ENCODE data around the gene TMEM238.
A peak's percentile ranks its signal among the peaks of the same experiment; 100 is the strongest.

The TMEM238 gene

DNA sequence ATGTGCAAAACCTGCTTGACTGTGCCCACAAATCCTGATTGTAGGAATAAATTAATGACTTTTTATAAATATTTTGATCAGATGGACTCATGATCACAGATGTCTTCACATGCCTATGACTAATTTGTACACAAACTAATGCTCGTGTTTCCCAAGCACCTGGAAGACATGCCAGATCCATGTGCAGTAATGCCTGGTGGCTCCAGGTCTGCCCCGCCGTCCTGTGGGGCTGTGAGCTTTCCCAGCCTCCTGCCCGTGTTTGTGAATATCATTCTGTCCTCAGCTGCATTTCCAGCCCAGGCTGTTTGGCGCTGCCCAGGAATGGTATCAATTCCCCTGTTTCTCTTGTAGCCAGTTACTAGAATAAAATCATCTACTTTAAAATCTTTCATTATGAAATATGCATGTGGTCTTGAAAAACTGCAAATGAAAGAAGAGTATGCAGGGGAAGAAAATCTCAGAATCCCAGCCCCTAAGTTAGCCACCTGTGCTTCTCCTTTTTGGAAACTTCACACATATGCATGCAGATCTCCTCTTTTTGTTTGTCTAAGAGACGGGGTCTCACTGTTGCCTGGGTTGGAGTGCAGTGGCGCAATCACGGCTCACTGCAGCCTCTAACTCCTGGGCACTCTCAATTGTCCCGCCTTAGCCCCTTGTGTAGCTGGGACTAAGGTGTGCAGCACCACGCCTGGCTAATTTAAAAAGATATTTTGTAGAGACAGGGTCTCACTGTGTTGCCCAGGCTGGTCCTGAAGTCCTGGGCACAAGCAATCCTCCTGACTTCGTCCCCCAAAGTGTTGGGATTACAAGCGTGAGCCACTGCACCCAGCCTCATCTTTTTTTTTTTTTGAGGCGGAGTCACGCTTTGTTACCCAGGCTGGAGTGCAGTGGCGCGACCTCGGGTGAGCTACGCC is 7.9 kb upstream of the TMEM238 start:
- Histone ChIP-seq H3K79me1 (ENCODE audit: low read length) (no peaks in the 10 kb centered on the region), H3K36me3 (ENCODE audit: control insufficient read depth in 1 of 2, insufficient read depth in 2 of 2, low read length in 2 of 2) (peaks cover 39 to 42% of the 10 kb centered on the region in 2 experiments), H3K9me3 (ENCODE audit: insufficient read depth, low read depth, low read length) (no peaks in the 10 kb centered on the region), H3K23ac (ENCODE audit: low read length) (no peak overlapping the region), H3K4me2 (ENCODE audit: low read length) (no peak overlapping the region), H3K4ac (ENCODE audit: low read depth, low read length) (no peak overlapping the region), H3K4me3 (ENCODE audit: low read depth, low read length) (no peak overlapping the region), H2AK5ac (ENCODE audit: low read length) (no peak overlapping the region), H2BK120ac (ENCODE audit: insufficient read depth, low read length, poor library complexity) (no peak overlapping the region), H4K91ac (ENCODE audit: low read depth, low read length) (no peak overlapping the region), H3K27ac (ENCODE audit: low read depth, low read length) (no peak overlapping the region), H3K79me2 (ENCODE audit: control insufficient read depth, insufficient read depth, low read length, poor library complexity) (peaks cover 12% of the 10 kb centered on the region), H3K14ac (ENCODE audit: low read length) (no peak overlapping the region), H3K4me1 (ENCODE audit: control insufficient read depth in 1 of 2, insufficient read depth in 2 of 2, low read length in 2 of 2) (peaks cover 20 to 27% of the 10 kb centered on the region in 2 experiments), H2BK12ac (ENCODE audit: low read length) (no peak overlapping the region), H3K9ac (ENCODE audit: low read length) (no peak overlapping the region), H2BK5ac (ENCODE audit: low read depth, low read length, poor library complexity) (no peak overlapping the region), H2AFZ (ENCODE audit: insufficient read depth, low read length, poor library complexity) (no peak overlapping the region), H3K27me3 (ENCODE audit: insufficient read depth, low read length) (no peaks in the 10 kb centered on the region), H4K8ac (ENCODE audit: low read depth, low read length) (no peak overlapping the region), H3K18ac (ENCODE audit: low read length) (no peak overlapping the region), H4K12ac (ENCODE audit: low read depth, low read length) (no peak overlapping the region)
- WGBS (ENCODE audit: extremely low coverage, insufficient coverage, insufficient read length): no CpG with 5 or more reads among the region's 18 CpGs
- peak; percentile 28 to 38 for DNase-seq

DNA sequence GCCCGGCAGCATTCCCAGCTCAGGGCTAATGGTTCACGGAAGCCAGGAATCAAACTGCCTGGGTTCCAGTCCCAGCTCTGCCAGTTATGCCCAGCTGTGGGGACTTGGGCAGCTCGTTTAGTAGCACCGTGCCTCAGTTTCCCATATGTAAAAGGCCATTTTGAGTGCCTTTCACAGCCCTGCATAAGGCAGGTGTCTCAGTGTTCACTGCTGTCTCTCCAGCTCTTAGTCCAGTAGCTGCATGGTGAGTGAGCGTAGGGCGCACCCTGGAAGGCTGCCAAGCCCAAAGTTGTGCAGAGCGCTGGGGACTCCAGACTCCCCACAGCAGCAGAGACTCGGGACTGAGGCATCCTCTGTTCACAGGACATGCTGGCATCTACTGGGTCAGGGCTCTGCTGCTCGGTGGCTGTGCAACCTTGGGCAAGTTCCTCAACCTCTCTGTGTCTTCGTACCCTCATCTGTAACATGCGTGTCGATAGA is 7.1 kb upstream of the TMEM238 start:
- Histone ChIP-seq H2AFZ (ENCODE audit: insufficient read depth, low read length, poor library complexity) (no peak overlapping the region), H3K79me2 (ENCODE audit: control insufficient read depth, insufficient read depth, low read length, poor library complexity) (peaks cover 19% of the 10 kb centered on the region), H4K8ac (ENCODE audit: low read depth, low read length) (no peak overlapping the region), H3K27ac (ENCODE audit: low read depth, low read length) (no peak overlapping the region), H3K4me3 (ENCODE audit: low read depth, low read length) (no peak overlapping the region), H3K9me3 (ENCODE audit: insufficient read depth, low read depth, low read length) (no peaks in the 10 kb centered on the region), H4K12ac (ENCODE audit: low read depth, low read length) (no peak overlapping the region), H4K91ac (ENCODE audit: low read depth, low read length) (no peak overlapping the region), H3K9ac (ENCODE audit: low read length) (no peak overlapping the region), H3K4ac (ENCODE audit: low read depth, low read length) (no peak overlapping the region), H3K79me1 (ENCODE audit: low read length) (peaks cover 2% of the 10 kb centered on the region), H3K14ac (ENCODE audit: low read length) (no peak overlapping the region), H2BK120ac (ENCODE audit: insufficient read depth, low read length, poor library complexity) (no peak overlapping the region), H3K23ac (ENCODE audit: low read length) (no peak overlapping the region), H3K18ac (ENCODE audit: low read length) (no peak overlapping the region), H3K4me2 (ENCODE audit: low read length) (no peak overlapping the region), H2BK12ac (ENCODE audit: low read length) (no peak overlapping the region), H3K27me3 (ENCODE audit: insufficient read depth, low read length) (no peaks in the 10 kb centered on the region), H3K36me3 (ENCODE audit: control insufficient read depth in 1 of 2, insufficient read depth in 2 of 2, low read length in 2 of 2) (peaks cover 46 to 47% of the 10 kb centered on the region in 2 experiments), H2BK5ac (ENCODE audit: low read depth, low read length, poor library complexity) (no peak overlapping the region), H2AK5ac (ENCODE audit: low read length) (no peak overlapping the region), H3K4me1 (ENCODE audit: control insufficient read depth in 1 of 2, insufficient read depth in 2 of 2, low read length in 2 of 2) (peaks cover 23 to 30% of the 10 kb centered on the region in 2 experiments)
- no peak for DNase-seq
- no CpG with 5 or more reads among the region's 12 CpGs for WGBS (ENCODE audit: extremely low coverage, insufficient coverage, insufficient read length)

DNA sequence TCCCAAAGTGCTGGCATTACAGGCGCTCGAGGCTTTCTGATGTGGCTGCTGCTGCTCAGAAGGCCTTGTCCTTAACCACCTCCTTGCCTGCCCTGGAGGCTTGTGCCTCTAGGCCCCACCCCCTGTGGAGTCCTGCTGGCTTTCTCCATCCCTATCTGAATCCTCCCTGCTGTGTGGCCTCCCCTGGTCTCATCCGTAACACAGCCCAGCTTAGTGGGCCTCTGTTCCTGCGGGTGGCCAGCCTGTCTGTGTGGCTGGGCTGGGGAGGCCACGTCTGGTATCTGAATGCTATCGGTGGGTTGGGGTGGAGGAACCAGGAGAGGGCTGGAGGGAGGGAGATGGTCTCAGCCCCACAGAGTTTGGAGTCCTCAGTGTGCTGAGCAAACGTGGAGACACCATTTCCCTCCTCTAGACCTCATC is 6.4 kb upstream of the TMEM238 start:
- Histone ChIP-seq H3K4me1 (ENCODE audit: control insufficient read depth in 1 of 2, insufficient read depth in 2 of 2, low read length in 2 of 2) (peaks cover 23 to 30% of the 10 kb centered on the region in 2 experiments), H3K27ac (ENCODE audit: low read depth, low read length) (no peak overlapping the region), H4K12ac (ENCODE audit: low read depth, low read length) (peak overlapping the region; percentile 17), H3K14ac (ENCODE audit: low read length) (no peak overlapping the region), H3K4me2 (ENCODE audit: low read length) (no peak overlapping the region), H2BK5ac (ENCODE audit: low read depth, low read length, poor library complexity) (no peak overlapping the region), H3K4me3 (ENCODE audit: low read depth, low read length) (no peak overlapping the region), H3K79me1 (ENCODE audit: low read length) (peaks cover 7% of the 10 kb centered on the region), H2AK5ac (ENCODE audit: low read length) (no peak overlapping the region), H2AFZ (ENCODE audit: insufficient read depth, low read length, poor library complexity) (no peak overlapping the region), H3K79me2 (ENCODE audit: control insufficient read depth, insufficient read depth, low read length, poor library complexity) (peaks cover 24% of the 10 kb centered on the region), H4K8ac (ENCODE audit: low read depth, low read length) (no peak overlapping the region), H3K9me3 (ENCODE audit: insufficient read depth, low read depth, low read length) (no peaks in the 10 kb centered on the region), H3K9ac (ENCODE audit: low read length) (no peak overlapping the region), H3K36me3 (ENCODE audit: control insufficient read depth in 1 of 2, insufficient read depth in 2 of 2, low read length in 2 of 2) (peaks cover 46 to 47% of the 10 kb centered on the region in 2 experiments), H3K4ac (ENCODE audit: low read depth, low read length) (no peak overlapping the region), H4K91ac (ENCODE audit: low read depth, low read length) (no peak overlapping the region), H2BK12ac (ENCODE audit: low read length) (no peak overlapping the region), H3K18ac (ENCODE audit: low read length) (no peak overlapping the region), H2BK120ac (ENCODE audit: insufficient read depth, low read length, poor library complexity) (no peak overlapping the region), H3K27me3 (ENCODE audit: insufficient read depth, low read length) (no peaks in the 10 kb centered on the region), H3K23ac (ENCODE audit: low read length) (no peak overlapping the region)
- WGBS (ENCODE audit: extremely low coverage, insufficient coverage, insufficient read length): no CpG with 5 or more reads among the region's 7 CpGs
- no peak for DNase-seq

DNA sequence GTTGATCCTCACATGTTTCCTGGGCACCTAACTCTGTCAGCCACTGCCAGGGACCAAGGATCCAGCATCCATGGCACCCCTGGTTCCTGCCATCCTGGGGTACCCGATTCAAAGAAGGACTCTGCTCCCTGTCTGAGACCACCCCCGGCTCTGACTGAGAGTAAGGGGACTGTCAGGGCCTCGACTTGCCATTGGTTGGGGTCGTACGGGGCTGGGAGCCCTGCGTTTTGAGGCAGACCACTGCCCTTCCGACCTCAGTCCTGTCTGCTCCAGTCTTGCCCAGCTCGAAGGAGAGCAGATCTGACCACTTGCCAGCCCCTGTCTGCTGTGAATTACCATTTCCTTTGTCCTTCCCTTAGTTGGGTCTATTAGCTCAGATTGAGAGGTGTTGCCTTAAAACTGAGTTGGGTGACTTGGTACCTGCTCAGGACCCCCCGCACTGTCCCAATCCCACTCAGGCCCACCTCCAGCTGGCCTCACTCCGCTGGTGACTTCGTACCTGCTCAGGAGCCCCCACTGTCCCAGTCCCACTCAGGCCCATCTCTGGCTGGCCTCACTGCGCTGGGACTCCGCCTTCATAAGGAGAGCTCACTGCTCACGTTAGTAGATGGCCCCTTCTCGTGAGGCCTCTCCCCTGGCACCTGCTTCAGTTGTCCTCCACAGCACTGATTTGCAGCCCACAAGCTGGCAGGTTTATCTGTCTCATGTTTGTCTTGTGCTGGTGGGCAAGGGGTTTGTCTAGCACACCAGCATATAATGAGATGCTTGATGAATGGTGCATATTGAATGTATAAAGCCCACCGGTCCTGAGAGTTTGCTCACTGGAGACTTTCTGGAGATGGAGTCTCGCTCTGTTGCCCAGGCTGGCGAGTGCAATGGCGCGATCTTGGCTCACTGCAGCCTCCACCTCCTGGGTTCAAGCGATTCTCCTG is 5.6 kb upstream of the TMEM238 start:
- no peak overlapping the region for H2BK5ac ChIP-seq (ENCODE audit: low read depth, low read length, poor library complexity)
- no peak overlapping the region for H4K8ac ChIP-seq (ENCODE audit: low read depth, low read length)
- H3K9ac ChIP-seq (ENCODE audit: low read length): no peak overlapping the region
- no peak overlapping the region for H3K27ac ChIP-seq (ENCODE audit: low read depth, low read length)
- no peak overlapping the region for H2BK120ac ChIP-seq (ENCODE audit: insufficient read depth, low read length, poor library complexity)
- no CpG with 5 or more reads among the region's 21 CpGs for WGBS (ENCODE audit: extremely low coverage, insufficient coverage, insufficient read length)
- no peak overlapping the region for H4K12ac ChIP-seq (ENCODE audit: low read depth, low read length)
- no peak overlapping the region for H2BK12ac ChIP-seq (ENCODE audit: low read length)
- H3K36me3 ChIP-seq (ENCODE audit: control insufficient read depth in 1 of 2, insufficient read depth in 2 of 2, low read length in 2 of 2): peaks cover 46 to 47% of the 10 kb centered on the region in 2 experiments
- no peak overlapping the region for H3K18ac ChIP-seq (ENCODE audit: low read length)
- H3K4me1 ChIP-seq (ENCODE audit: control insufficient read depth in 1 of 2, insufficient read depth in 2 of 2, low read length in 2 of 2): peaks cover 27 to 34% of the 10 kb centered on the region in 2 experiments
- H3K27me3 ChIP-seq (ENCODE audit: insufficient read depth, low read length): no peaks in the 10 kb centered on the region
- no peak for DNase-seq
- H3K4ac ChIP-seq (ENCODE audit: low read depth, low read length): no peak overlapping the region
- no peak overlapping the region for H3K4me3 ChIP-seq (ENCODE audit: low read depth, low read length)
- no peak overlapping the region for H3K4me2 ChIP-seq (ENCODE audit: low read length)
- no peak overlapping the region for H2AFZ ChIP-seq (ENCODE audit: insufficient read depth, low read length, poor library complexity)
- peaks cover 24% of the 10 kb centered on the region for H3K79me2 ChIP-seq (ENCODE audit: control insufficient read depth, insufficient read depth, low read length, poor library complexity)
- H3K9me3 ChIP-seq (ENCODE audit: insufficient read depth, low read depth, low read length): no peaks in the 10 kb centered on the region
- no peak overlapping the region for H3K23ac ChIP-seq (ENCODE audit: low read length)
- H3K14ac ChIP-seq (ENCODE audit: low read length): no peak overlapping the region
- H2AK5ac ChIP-seq (ENCODE audit: low read length): no peak overlapping the region
- peaks cover 9% of the 10 kb centered on the region for H3K79me1 ChIP-seq (ENCODE audit: low read length)
- H4K91ac ChIP-seq (ENCODE audit: low read depth, low read length): no peak overlapping the region
